Gastrocnemius medialis (tissue), 4 donors: ENCODE data around the gene DNTTIP2.
"Not testable (repeated sequence)": the region's sequence is repeated elsewhere in the genome, so short reads cannot be mapped to it uniquely, and the experiment has no call there.

Source experiments
- POLR2A ChIP-seq, 2 donors: fragments of 450-650 bp; IDR thresholded peaks; one replicate each; pipeline ENCODE4 v1.6.1; 2017; ENCODE audit warnings: antibody characterized with exemption in 2 of 2, mild to moderate bottlenecking in 2 of 2, moderate library complexity in 2 of 2
- TF ChIP-seq, protein P1 (sequence below), 5 experiments: fragments of 450-650 bp in 3 of 5; fragments of 200-600 bp in 2 of 5; sonication (generic) in 2 of 5; IDR thresholded peaks in 4 of 5; conservative IDR thresholded peaks in 1 of 5; 1 replicate in 4 of 5; 2 replicates in 1 of 5; pipeline ENCODE4 v1.5.1; 2016 to 2019; ENCODE audit warnings: antibody characterized with exemption in 5 of 5, mild to moderate bottlenecking in 3 of 5, moderate library complexity in 3 of 5

DNA sequence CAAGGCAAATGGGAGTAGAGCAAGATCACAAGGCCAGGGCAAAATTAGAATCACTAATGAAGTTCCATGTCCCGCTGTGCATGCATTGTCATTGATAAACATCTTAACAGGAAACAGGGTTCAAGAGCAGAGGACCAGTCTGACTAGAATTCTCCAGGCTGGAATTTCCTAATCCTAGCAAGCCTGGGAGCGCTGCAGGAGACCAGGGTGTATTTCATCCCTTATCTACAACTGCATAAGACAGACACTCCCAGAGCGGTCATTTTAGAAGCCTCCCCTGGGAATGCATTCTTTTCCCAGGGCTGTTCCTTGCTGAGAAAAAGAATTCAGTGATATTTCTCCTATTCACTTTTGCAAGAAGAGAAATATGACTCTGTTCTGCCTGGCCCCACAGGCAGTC, 45.7 kb downstream of the DNTTIP2 start:
- TF ChIP-seq, protein P1, sequence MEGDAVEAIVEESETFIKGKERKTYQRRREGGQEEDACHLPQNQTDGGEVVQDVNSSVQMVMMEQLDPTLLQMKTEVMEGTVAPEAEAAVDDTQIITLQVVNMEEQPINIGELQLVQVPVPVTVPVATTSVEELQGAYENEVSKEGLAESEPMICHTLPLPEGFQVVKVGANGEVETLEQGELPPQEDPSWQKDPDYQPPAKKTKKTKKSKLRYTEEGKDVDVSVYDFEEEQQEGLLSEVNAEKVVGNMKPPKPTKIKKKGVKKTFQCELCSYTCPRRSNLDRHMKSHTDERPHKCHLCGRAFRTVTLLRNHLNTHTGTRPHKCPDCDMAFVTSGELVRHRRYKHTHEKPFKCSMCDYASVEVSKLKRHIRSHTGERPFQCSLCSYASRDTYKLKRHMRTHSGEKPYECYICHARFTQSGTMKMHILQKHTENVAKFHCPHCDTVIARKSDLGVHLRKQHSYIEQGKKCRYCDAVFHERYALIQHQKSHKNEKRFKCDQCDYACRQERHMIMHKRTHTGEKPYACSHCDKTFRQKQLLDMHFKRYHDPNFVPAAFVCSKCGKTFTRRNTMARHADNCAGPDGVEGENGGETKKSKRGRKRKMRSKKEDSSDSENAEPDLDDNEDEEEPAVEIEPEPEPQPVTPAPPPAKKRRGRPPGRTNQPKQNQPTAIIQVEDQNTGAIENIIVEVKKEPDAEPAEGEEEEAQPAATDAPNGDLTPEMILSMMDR (IDR thresholded peaks at IDR 0.05 in 4 of 5, conservative IDR thresholded peaks at IDR 0.05 in 1 of 5) = not testable (repeated sequence)
- not testable (repeated sequence) for TF ChIP-seq POLR2A (IDR thresholded peaks at IDR 0.05)
